GM20431 (cell line): Measurements from ENCODE around the gene MTNR1B.

Experiments
- in situ Hi-C: fragments of 300-500 bp; cut with MseI, MboI; formaldehyde crosslinking; loops from one replicate; pipeline ENCODE4 v1.15.0; 2020; ENCODE audit warnings: low sequenced_read_pairs; ENCODE audit not compliant: unreplicated experiment

MTNR1B gene

GRCh38 chr11:92975285-92975684 lies 5.8 kb downstream of the MTNR1B start:
- in situ Hi-C loops: no loop called here

GRCh38 chr11:92976681-92977080 lies 7.2 kb downstream of the MTNR1B start:
- in situ Hi-C loops: no loop called here

GRCh38 chr11:92977401-92977800 lies 8.0 kb downstream of the MTNR1B start:
- in situ Hi-C loops: no loop called here

GRCh38 chr11:92978271-92979111 lies 9.0 kb downstream of the MTNR1B start:
- in situ Hi-C loops: no loop called here

GRCh38 chr11:92979176-92979575 lies 9.7 kb downstream of the MTNR1B start:
- in situ Hi-C loops: no loop called here

- in situ Hi-C loops: no loop called here
These were observed 10.9 kb downstream of the MTNR1B start for GRCh38 chr11:92980312-92980711.

- in situ Hi-C loops: no loop called here
These were observed 12.1 kb downstream of the MTNR1B start for GRCh38 chr11:92981508-92982043.

- in situ Hi-C loops: no loop called here
These were observed 17.1 kb downstream of the MTNR1B start for GRCh38 chr11:92986585-92986984.

- in situ Hi-C loops: no loop called here
These were observed 23.6 kb downstream of the MTNR1B start for GRCh38 chr11:92993004-92993403.

GRCh38 chr11:93000511-93001476 lies 31.3 kb downstream of the MTNR1B start:
- in situ Hi-C loops: no loop called here

GRCh38 chr11:93001806-93002205 lies 32.4 kb downstream of the MTNR1B start:
- in situ Hi-C loops: no loop called here

- in situ Hi-C loops: no loop called here
These were observed 32.9 kb downstream of the MTNR1B start for GRCh38 chr11:93002380-93002779.

- in situ Hi-C loops: no loop called here
These were observed 35.8 kb downstream of the MTNR1B start for GRCh38 chr11:93005239-93005638.

GRCh38 chr11:93013646-93014045 lies 44.2 kb downstream of the MTNR1B start:
- in situ Hi-C loops: no loop called here

- in situ Hi-C loops: no loop called here
These were observed 47.1 kb downstream of the MTNR1B start for GRCh38 chr11:93016595-93016994.

- in situ Hi-C loops: no loop called here
These were observed 48.6 kb downstream of the MTNR1B start for GRCh38 chr11:93017821-93018690.

GRCh38 chr11:93020248-93021046 lies 51.0 kb downstream of the MTNR1B start:
- in situ Hi-C loops: no loop called here

GRCh38 chr11:93024369-93024768 lies 54.9 kb downstream of the MTNR1B start:
- in situ Hi-C loops: no loop called here
